Suprapubic skin (tissue), 4 donors: ENCODE results near the gene CARD10. TPM values are rescaled to one million over a fixed set of nuclear protein-coding genes. Genes with fewer than 3 reads are reported as not detected.
A peak's percentile ranks its signal among the peaks of the same experiment; 100 is the strongest.
"Not testable (repeated sequence)": the region's sequence is repeated elsewhere in the genome, so short reads cannot be mapped to it uniquely, and the experiment has no call there.

Source experiments
- DNase-seq, 2 donors: peaks; one replicate each; pipeline ENCODE4 v3.0.0-alpha.2; 2019; ENCODE audit warnings: low spot score in 2 of 2
- H3K27ac ChIP-seq: fragments of 200-600 bp; sonication (generic); one replicate; pipeline ENCODE4 v1.5.1; 2019
- H3K27me3 ChIP-seq: fragments of 200-600 bp; sonication (generic); one replicate; pipeline ENCODE4 v1.5.1; 2019
- H3K36me3 ChIP-seq: fragments of 200-600 bp; sonication (generic); one replicate; pipeline ENCODE4 v1.5.1; 2019
- H3K4me1 ChIP-seq: fragments of 200-600 bp; sonication (generic); one replicate; pipeline ENCODE4 v1.5.1; 2019
- H3K4me3 ChIP-seq: fragments of 200-600 bp; sonication (generic); one replicate; pipeline ENCODE4 v1.5.1; 2019; ENCODE audit warnings: mild to moderate bottlenecking
- H3K9me3 ChIP-seq: fragments of 200-600 bp; sonication (generic); one replicate; pipeline ENCODE4 v1.5.1; 2019
- EP300 ChIP-seq: sonication (generic); formaldehyde crosslinking; IDR thresholded peaks from one replicate; pipeline ENCODE4 v1.6.1; 2017; ENCODE audit warnings: antibody characterized with exemption
- POLR2A ChIP-seq, 2 donors: fragments of 450-650 bp; IDR thresholded peaks; one replicate each; pipeline ENCODE4 v1.6.1; 2017; ENCODE audit warnings: antibody characterized with exemption in 2 of 2, mild to moderate bottlenecking in 2 of 2, moderate library complexity in 2 of 2
- POLR2AphosphoS5 ChIP-seq, 3 donors: sonication (generic); formaldehyde crosslinking; IDR thresholded peaks; one replicate each; pipeline ENCODE4 v1.6.1; 2017; ENCODE audit warnings: antibody characterized with exemption in 3 of 3
- WGBS: methylation state at CpG from one replicate; pipeline ENCODE4 v1.1.5; 2018; 5-methylcytosine and 5-hydroxymethylcytosine counted together
- total RNA-seq, 4 donors: library from RNA; depleted of rRNA; stranded (reverse); fragments of >200 nt; gene quantifications; one replicate each; pipeline ENCODE4 v1.1.0, GENCODE V29; 2016
- TF ChIP-seq, protein P1 (sequence below), 2 donors: fragments of 200-600 bp in 1 of 2; fragments of 450-650 bp in 1 of 2; sonication (generic) in 1 of 2; IDR thresholded peaks; one replicate each; pipeline ENCODE4 v1.5.1; 2016 to 2019; ENCODE audit warnings: antibody characterized with exemption in 2 of 2, mild to moderate bottlenecking in 1 of 2, moderate library complexity in 1 of 2

Gene CARD10
- total RNA-seq, 4 donors from 2014 or later, result 12.2 to 17.3 (median 14.8) TPM

DNA sequence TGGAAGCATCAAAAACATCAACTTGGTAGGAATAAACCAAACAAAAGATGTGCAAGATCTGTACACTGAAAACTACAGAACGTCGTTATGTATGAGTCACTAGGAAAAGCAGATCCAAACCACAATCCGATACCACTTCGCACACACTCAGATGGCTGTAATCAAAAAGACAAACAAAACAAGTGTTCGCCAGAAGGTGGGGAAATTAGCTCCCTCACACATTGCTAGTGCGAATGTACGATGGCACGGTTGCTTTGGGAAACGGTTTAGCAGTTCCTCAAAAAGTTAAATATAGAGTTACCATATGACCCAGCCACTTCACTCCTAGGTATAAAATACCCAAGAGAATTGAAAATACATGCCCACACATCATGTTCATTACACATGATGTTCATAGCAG is 14.8 kb upstream of the CARD10 start:
- Histone ChIP-seq H3K27me3 (no peaks in the 10 kb centered on the region), H3K4me1 (peaks cover 12% of the 10 kb centered on the region), H3K36me3 (no peaks in the 10 kb centered on the region), H3K9me3 (no peaks in the 10 kb centered on the region), H3K4me3 (no peak overlapping the region), H3K27ac (no peak overlapping the region)
- WGBS, result 49% methylated on average over 9 of the region's 9 CpGs
- no peak for DNase-seq
- TF ChIP-seq, protein P1, sequence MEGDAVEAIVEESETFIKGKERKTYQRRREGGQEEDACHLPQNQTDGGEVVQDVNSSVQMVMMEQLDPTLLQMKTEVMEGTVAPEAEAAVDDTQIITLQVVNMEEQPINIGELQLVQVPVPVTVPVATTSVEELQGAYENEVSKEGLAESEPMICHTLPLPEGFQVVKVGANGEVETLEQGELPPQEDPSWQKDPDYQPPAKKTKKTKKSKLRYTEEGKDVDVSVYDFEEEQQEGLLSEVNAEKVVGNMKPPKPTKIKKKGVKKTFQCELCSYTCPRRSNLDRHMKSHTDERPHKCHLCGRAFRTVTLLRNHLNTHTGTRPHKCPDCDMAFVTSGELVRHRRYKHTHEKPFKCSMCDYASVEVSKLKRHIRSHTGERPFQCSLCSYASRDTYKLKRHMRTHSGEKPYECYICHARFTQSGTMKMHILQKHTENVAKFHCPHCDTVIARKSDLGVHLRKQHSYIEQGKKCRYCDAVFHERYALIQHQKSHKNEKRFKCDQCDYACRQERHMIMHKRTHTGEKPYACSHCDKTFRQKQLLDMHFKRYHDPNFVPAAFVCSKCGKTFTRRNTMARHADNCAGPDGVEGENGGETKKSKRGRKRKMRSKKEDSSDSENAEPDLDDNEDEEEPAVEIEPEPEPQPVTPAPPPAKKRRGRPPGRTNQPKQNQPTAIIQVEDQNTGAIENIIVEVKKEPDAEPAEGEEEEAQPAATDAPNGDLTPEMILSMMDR (IDR thresholded peaks at IDR 0.05), result no peak
- TF ChIP-seq POLR2AphosphoS5 (IDR thresholded peaks at IDR 0.05), result no peak

DNA sequence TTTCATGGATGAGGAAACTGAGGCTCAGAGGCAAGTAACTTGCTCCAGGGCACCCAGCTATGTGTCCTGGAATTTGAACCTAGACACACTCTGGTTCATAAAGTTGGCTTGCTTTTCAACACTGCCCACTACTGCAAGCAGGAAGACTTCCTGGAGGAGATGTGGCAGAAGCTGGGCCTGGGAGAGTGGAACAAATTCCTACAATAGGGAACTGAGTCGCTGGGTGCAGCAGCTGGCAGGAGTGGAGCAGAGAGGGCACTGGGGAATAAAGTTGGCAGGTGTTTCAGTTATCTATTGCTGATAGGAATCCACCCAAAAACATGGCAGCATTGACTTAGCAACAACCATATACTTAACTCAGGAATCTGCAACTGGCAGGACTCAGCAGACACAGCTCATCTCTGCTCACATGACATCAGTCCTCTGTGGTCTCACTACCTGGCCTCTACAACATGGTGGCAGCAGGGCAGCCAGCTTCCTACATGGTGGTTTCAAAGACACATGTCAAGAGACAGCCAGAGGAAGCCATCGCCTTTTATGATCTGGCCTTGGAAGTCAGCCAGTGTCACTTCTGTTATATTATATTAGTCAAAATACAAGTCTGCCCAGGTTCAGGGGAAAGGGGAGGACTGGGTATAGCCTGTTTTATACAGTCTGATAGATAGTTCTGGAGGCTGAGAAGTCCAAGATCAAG is 10.6 kb upstream of the CARD10 start:
- Histone ChIP-seq H3K9me3 (no peaks in the 10 kb centered on the region), H3K27ac (no peak overlapping the region), H3K4me3 (no peak overlapping the region), H3K4me1 (peaks cover 23% of the 10 kb centered on the region), H3K27me3 (no peaks in the 10 kb centered on the region), H3K36me3 (no peaks in the 10 kb centered on the region)
- WGBS, result 54% methylated on average over 2 of the region's 2 CpGs
- TF ChIP-seq POLR2AphosphoS5 (IDR thresholded peaks at IDR 0.05), result no peak
- TF ChIP-seq POLR2A (IDR thresholded peaks at IDR 0.05), result no peak
- TF ChIP-seq, protein P1 (IDR thresholded peaks at IDR 0.05), result no peak
- TF ChIP-seq EP300, result no peak
- no peak for DNase-seq

DNA sequence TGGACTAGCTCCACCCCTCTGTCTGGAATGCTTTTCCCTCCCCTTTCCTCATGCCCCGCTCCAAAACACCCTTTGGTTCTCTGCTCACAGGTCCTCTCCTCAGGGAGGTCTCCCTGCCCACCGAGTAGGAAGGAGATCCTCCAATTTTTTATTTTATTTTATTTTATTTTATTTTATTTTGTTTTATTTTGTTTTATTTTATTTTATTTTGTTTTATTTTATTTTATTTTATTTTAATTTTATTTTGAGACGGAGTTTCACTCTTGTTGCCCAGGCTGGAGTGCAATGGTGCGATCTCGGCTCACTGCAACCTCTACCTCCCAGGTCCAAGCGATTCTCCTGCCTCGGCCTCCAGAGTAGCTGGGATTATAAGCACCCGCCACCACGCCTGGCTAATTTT is 8.7 kb upstream of the CARD10 start:
- H3K27me3 ChIP-seq, H3K36me3 ChIP-seq, H3K9me3 ChIP-seq, DNase-seq, H3K4me3 ChIP-seq, H3K27ac ChIP-seq: not testable (repeated sequence)
- H3K4me1 ChIP-seq, result peaks cover 22% of the 10 kb centered on the region
- WGBS, result 95% methylated on average over 9 of the region's 9 CpGs

DNA sequence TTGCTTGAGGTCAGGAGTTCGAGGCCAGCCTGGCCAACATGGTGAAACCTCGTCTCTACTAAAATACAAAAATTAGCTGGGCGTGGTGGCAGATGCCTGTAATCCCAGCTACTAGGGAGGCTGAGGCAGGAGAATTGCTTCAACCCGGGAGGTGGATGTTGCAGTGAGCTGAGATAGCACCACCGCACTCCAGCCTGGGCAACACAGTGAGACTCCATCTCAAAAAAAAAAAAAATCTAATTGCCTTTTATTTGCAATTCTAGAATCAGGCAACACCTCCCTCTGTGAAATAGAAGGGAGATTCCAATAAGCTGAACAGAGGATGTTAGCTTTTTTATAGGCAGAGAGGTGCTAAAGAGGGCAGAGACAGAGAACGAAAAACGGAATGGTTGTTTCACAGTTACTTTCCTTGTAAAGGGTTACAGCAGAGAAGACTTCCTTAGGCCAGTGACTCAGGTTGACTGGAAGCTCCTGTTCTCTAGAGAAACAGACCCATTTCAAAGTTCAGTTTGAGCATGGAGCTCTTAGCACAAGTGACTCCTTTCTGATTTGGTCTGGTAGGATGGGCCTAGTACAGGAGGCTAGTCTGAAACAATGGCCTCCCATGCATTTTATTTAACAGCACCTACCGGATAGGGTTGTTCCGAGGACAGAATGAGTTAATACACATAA is 8.0 kb upstream of the CARD10 start:
- H3K4me3 ChIP-seq, H3K27ac ChIP-seq, H3K9me3 ChIP-seq, H3K36me3 ChIP-seq, DNase-seq, H3K27me3 ChIP-seq: not testable (repeated sequence)
- WGBS, result 88% methylated on average over 8 of the region's 9 CpGs
- H3K4me1 ChIP-seq, result peaks cover 22% of the 10 kb centered on the region

DNA sequence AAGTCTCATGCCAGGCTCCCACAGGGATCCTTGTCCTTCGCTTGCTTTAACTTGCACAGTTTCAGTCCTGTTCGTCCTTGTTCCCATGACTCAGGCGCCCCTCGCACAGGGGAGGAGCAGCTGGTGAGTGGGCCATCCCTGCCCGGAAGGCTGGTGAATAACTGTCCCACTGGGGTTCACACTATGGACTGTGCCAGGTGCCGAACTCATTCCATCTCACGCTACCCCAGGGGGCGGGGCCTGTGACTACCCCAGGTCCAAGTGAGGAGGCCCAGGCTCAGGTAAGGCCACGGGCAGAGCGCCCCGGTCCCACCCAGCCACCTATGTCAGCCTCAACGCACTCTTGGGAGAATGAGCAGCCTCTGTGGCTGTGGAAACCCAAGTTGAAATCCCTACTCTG is 7.2 kb upstream of the CARD10 start:
- no peak overlapping the region for H3K27ac ChIP-seq
- TF ChIP-seq EP300, result no peak
- TF ChIP-seq POLR2AphosphoS5 (IDR thresholded peaks at IDR 0.05), result no peak
- TF ChIP-seq POLR2A (IDR thresholded peaks at IDR 0.05), result no peak
- TF ChIP-seq, protein P1 (IDR thresholded peaks at IDR 0.05), result no peak
- no peak for DNase-seq
- WGBS, result 25% methylated on average over 1 of the region's 12 CpGs
- peaks cover 22% of the 10 kb centered on the region for H3K4me1 ChIP-seq
- H3K9me3 ChIP-seq, result no peaks in the 10 kb centered on the region
- H3K36me3 ChIP-seq, result no peaks in the 10 kb centered on the region
- H3K27me3 ChIP-seq, result no peaks in the 10 kb centered on the region
- no peak overlapping the region for H3K4me3 ChIP-seq

DNA sequence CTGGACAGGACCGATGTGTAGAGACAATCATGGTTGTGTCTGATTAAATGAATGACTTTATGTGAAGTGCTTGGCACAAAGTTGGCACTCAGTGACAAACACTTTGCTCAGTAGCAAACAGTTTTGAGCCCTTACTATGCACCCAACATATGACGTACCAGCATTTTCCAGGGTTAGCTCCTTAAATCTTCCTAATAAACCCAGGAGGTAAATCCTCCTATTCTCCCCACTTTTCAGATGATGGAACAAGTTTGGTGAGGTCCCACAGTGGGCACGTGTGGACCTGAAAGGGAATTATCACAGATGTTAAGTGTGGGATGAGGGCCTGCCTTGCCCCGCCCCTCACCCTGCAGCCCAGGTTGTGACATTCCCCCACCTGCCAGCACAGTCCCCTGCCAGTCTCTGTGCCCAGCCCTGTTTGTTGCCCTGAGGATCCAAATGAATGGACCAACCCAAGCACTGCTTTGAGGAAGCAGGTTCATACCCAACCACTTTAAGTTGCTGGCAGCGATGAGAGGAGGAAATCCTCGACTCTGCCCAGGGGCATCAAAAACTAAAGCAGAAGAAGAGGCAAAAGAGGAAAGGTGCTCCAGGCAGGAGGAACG is 6.6 kb upstream of the CARD10 start:
- WGBS, result 32% methylated on average over 6 of the region's 7 CpGs
- no peaks in the 10 kb centered on the region for H3K36me3 ChIP-seq
- TF ChIP-seq POLR2AphosphoS5 (IDR thresholded peaks at IDR 0.05), result no peak
- TF ChIP-seq, protein P1 (IDR thresholded peaks at IDR 0.05), result no peak
- no peak for TF ChIP-seq POLR2A (IDR thresholded peaks at IDR 0.05)
- no peak for TF ChIP-seq EP300
- peaks cover 3% of the 10 kb centered on the region for H3K27me3 ChIP-seq
- no peak for DNase-seq
- peaks cover 22% of the 10 kb centered on the region for H3K4me1 ChIP-seq
- no peak overlapping the region for H3K4me3 ChIP-seq
- no peaks in the 10 kb centered on the region for H3K9me3 ChIP-seq
- peak overlapping the region; percentile 44 for H3K27ac ChIP-seq
